GM21423 (cell line): ENCODE measurements around the gene DLG2.
"Not testable (repeated sequence)": the region's sequence is repeated elsewhere in the genome, so short reads cannot be mapped to it uniquely, and the experiment has no call there.

Experiments
- ATAC-seq: cut with Tn5 transposase; IDR thresholded peaks from one replicate; pipeline ENCODE4 v1.9.1; 2021; ENCODE audit warnings: mild to moderate bottlenecking, moderate library complexity; ENCODE audit not compliant: unreplicated experiment

DLG2 gene

DNA sequence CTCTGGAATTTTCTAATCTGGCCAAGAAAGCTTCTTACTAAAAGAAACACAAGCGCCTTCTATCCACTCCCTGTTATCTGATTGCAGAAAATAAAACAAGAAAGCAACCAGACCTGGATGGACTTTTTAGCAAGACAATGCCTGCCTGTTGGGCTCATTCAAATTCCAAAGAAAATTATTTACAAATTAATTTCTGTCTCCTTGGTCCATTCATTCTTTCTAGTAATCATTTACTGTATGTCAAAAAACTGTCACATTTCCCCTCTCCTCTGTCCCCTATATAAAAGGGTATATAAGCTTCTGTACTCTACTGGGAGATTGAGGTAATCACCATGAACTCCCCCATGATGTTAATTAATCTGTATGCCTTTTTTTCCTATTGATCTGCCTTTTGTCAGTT, 279.9 kb downstream of the DLG2 start:
- no peak for ATAC-seq

DNA sequence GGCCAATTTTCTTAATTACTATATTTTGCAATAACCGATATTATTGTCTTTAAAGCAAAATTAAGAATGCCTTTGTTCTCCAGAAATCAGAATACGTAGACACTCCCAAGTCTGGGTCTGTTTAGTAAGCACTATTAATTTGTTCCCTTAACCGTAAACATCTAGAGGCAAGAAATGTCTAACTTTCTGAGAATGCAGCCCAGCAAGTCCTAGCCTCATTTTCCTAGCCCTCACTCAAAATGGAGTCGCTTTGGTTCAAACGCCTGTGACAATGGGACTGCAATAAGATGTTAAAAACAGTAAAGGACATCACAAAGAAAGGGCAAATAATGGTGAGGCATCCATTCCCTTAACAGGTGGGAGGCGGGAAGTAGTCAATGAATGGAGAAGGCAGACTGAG, 280.7 kb downstream of the DLG2 start:
- ATAC-seq: no peak

DNA sequence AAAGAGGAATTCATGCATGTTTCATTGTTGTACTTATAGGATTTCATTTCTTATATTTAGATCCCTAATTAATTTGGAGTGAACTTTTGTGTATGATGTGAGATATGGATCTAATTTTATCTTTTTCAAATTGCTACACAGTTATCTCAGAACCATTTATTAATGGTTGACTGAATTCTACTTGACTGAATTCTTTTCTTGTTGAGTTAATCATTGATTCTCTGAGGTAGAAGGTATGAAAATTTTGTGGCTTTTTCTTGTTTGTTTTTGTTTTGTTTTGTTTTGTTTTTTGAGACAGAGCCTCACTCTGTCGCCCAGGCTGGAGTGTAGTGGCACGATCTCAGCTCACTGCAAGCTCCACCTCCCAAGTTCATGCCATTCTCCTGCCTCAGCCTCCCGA, 286.3 kb downstream of the DLG2 start:
- ATAC-seq: not testable (repeated sequence)

DNA sequence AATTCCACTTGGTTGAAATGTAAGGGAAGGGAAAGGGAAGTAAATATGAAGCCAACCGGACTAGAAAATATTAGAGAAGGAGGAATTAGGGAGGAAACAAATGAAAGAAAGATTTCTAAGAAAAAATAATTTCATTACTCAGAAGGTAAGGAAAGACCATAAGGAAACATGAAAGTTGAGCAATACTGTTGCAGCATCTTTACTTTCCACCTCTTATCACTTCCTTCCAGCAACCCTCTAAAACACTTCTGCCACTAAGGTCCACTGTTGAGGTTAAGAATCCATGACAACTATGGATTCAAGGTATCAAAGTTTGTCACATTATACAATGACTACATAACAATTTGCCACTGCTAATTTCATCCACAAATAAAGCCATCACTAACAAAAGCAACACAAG, 308.6 kb downstream of the DLG2 start:
- no peak for ATAC-seq

DNA sequence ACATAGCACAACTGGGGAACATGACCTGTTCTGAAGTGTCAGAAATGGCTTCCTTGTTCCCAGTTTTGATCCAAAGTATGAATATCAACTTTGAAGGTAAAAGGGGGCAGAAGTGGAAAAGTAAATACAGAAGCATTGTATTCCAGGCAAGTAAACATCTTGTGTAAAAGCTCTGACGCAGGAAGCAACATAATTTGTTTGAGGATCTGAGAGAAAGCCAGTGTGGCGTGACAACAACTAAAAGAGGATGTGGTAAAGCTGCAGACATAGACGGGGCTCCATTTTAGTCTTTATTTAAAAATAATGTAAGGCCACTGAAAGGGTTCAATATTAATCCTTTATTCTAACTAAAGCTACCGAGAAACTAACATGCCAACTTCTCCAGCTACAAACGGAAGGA, 310.2 kb downstream of the DLG2 start:
- ATAC-seq: peak; percentile 99

DNA sequence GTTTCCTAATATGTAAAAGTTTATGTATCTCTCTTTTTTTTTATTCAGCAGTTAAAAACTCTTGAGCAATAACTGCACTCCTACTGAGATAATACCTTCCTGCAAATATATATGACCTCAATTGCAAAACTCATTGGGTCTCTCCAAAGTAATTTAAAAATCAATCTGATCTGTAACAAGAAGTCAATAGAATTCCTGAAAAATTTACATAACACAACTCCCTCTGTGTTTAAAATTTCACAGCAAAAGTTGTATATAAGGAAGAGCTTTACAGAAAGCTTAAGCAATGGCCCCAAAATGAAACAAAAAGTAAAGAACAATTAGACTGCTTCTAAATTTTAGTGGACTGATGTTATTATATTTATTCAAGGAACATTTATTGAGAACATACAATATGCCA, 313.4 kb downstream of the DLG2 start:
- no peak for ATAC-seq

DNA sequence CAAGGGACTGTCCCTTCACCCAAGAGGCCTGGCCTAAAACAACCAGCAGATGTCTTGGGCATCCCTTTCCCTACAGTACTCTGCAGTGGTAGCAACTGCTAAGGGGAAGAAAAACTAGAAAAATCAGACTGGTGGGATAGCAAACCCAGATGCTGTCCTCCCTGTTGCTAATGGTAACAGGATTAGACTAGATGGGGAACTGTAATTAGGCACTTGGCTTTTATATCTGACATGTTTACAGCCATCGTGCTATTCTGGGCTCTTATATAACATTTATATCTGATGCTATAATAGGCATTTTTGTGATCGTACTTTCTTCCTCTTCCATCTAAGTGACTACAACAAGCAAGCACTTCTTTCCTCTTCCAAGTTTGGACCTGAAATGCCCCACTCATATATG, 316.7 kb downstream of the DLG2 start:
- no peak for ATAC-seq

DNA sequence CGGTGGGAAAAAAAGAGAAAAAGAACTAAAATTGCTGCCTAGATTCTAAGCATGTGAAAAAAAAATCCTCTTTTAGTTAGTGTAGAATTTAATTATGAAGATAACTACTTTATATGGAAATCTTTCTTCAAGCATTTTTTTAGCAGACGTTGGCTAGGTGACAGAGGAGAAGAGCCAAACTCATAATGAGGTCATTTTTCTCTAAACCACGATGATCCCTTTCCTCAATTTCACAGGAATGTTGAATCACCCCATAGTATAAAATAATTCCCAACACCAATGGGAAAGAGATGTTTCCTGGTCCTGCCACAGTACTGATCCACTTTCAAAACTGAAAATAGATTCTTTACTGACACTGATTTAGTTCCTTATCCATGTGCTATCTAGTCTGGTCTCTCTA, 319.8 kb downstream of the DLG2 start:
- no peak for ATAC-seq

DNA sequence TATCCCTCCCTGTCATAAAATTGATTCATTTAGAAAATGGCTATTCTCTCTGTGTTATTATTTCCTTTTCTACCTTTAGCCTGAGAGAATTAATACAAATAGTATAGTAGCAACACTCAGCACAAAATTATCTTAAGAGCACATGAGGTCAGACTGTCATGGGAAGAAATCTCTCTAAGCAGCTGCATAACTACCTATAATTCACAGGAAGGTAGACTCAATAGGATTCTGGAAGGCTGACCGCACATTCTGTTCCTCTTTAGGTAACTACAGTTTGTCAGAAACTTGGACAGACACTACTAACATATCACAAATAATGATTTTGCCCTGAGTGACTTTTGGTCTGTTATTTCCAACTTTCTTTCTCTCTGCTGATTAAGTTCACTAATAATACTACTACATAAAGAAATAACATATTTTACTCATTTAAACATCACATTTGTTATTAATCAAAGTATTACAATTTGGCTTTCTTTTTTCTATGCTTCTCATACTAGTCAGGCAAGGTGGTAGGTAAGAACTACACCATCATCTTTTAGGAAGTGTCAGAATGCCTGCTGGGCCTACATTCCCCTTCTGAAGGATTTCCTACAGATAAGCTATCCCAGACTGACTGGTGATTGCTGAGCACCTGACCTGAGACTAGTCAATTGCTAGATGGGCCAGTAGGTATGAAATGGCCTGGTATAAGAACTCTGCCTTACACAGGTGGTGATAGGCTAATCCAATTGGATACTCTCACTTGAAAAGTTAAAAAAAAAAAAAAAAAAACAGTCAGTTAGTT, 325.1 kb downstream of the DLG2 start:
- no peak for ATAC-seq

DNA sequence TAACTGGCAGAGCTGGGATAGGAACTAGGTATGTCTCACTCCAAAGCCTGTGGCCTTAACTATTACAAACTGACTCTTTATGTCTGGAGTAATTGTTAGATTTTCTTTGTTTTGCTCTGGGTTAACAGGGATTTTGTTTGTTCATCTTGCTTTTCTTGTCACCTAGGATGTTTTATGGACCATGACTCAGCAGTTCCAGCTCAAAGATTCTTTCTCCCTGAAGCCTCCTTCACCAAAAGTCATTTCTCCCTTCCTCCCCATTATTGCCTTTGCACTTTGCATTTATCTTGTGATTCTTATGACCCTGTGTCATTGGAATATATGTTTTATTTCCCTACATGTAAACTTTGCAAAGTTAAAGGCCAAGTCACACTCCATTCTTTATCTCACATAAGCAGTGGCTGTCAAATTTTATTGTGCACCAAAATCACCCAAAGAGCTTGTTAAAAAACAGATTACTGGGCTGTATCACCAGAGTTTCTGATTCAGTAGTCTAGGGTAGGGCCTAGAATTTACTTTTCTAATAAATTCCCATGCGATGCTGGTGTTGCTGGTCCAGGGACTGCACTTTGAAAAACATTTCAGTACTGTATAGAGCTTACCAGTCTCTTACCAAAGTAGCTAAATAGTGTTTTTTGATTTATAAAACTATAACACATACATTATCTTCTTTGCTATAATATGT, 327.7 kb downstream of the DLG2 start:
- no peak for ATAC-seq

DNA sequence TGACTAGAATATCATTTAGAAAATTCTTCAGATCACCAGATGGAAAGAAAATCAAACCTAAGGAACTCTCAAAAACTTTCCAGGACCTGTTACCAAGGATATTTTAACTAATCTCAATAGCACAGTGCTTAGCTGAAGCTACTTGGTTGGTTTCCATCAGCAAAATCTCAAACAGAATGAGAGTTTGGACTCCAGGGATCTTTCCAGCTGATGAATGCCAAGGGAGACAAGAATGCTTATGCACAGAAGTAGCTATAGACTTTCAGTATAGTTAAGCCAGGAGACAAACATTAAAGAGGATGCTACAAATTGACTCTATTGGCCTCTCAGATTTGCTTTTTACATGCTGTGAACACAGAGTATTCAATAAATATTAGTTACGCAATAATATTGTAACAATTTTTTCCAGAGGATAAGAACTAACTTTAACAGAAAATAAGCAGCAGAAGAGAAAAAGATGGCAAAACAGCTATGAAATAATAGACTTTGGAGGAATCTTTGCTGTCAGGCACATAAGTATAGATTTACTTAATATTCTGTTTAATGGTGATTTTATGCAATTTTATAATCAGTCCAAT, 331.4 kb downstream of the DLG2 start:
- no peak for ATAC-seq

DNA sequence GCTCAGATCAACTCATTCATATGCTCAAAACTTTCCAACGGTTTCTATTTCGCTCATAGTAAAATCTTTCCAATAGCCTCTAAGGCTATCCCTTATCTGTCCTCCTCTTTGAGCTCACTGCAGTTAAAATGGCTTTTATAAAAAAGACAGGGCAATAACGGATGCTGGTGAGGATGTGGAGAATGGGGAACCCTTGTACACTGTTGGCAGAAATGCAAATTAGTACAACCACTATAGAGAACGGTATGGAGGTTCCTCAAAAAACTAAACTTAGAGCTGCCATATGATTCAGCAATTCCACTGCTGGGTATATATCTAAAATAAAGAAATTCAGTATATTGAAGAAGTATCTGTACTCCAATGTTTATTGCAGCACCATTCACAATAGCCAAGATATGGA, 345.6 kb downstream of the DLG2 start:
- ATAC-seq: no peak

DNA sequence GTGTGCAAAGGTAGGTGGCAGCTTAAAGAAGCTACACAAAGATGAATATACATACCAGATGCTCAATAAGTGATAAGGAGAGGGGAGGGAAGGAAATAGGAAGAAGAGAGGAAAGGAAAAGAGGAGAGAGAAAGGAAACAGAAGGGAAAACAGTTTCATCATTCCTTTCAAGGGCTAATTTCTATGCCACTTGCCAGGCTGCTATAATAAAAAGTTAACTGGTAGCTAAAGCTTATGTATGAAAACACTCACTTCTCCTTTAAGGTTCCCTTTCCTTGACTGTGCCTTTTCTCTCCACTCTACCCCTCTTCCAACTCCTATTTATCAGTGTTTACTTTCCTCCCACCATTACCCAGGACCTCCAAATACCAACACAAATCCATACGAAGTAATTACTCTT, 347.9 kb downstream of the DLG2 start:
- no peak for ATAC-seq

DNA sequence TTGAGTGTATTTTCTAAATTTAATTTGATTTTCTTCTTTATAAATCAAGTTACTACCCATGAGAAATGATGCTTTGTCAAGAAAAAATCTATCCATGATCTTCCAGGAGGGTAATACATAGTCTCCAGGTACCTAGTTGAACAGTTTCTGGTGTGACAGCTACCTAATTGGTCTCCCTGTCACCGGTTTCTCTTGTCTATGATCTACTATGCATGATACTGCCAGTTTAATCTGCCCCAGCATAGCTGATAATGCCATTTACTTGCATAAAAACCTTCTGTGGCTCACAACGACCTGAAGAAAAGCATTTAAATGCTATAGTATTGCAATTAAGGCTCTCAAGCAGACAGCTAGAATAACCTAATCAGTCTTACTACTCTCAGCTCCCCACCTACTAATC, 349.5 kb downstream of the DLG2 start:
- no peak for ATAC-seq

DNA sequence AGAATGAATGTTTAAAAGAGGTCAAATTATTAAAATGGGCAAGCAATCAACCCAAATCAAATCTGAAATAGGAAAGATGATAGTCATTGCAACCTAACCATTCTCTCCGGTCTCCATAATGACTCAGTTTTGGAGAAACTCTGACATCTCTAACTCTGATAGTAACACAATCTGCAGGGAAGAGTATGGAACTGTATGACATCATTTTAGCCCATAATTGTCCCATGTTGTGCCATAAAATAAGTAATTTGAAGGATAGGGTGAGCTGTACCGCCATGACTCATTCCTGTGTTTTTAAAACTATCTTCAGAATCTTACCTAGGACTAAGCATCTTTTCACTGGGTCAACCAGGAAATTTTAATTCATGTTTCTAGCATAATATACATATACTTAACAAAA, 350.8 kb downstream of the DLG2 start:
- no peak for ATAC-seq

DNA sequence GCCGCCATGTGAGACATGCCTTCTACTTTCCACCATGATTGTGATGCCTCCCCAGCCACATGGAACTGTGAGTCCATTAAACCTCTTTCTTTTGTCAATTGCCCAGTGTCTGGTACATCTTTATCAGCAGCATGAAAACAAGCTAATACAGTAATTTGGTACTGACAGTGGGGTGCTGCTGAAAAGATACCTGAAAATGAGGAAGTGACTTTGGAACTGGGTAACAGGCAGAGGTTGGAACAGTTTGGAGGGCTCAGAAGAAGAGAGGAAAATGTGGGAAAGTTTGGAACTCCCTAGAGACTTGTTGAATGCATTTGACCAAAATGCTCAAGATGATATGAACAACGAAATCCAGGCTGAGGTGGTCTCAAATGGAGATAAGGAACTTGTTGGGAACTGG, 356.8 kb downstream of the DLG2 start:
- not testable (repeated sequence) for ATAC-seq

DNA sequence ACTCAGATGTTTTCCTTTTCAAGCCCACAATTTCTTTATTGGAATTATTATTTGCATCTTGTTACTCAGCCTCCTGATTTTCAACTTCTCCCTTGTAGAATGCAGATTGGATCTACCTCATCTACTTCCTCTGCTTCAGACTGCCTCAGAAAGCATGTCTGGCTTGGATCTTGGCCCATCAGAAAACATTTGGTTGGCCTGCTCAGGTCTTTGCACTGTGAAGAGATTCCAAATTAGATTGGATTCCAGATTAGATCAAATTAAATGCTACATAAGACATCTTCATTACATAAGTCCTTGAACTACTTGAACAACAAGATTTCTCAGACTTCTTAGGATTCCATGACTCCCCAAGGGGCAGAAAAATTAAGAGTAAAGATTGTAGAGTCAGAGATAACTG, 358.0 kb downstream of the DLG2 start:
- ATAC-seq: no peak

DNA sequence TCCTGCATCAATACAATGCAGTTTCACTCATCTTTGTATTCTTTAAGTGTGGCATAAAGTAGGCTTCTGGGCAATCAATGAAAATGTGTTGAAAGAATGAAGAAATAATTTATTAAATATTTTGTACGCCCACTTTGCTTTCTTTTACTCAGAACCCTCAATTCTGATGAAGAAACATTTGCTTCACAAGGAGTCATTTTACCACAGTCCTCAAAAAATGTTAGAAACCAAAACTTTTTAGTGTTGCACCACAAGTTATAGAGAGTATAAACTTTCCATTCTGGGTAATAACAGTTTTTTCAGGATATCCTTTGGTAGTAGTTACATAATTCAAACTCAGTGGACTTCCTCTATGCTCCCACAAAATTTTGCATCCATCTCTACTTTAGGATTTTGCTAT, 360.5 kb downstream of the DLG2 start:
- no peak for ATAC-seq

DNA sequence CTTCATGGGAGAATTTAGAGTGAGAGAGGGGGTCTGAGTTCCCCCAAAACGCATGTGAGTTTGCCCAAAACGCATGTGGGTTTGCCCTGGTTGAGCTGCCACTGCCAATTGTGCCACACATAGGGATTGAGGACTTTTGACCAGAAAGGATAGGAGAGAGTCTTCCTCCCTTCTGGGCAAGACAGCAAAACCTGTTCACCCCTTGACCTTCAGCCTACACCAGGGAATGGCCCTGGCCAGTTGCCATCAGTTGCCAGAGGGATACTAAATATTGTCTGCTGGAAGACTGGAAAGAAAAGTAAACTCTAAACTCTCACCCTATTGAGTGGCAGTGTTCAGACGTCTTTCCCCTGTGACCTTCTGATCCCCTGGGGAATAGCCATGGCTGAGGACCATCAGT, 363.8 kb downstream of the DLG2 start:
- no peak for ATAC-seq

DNA sequence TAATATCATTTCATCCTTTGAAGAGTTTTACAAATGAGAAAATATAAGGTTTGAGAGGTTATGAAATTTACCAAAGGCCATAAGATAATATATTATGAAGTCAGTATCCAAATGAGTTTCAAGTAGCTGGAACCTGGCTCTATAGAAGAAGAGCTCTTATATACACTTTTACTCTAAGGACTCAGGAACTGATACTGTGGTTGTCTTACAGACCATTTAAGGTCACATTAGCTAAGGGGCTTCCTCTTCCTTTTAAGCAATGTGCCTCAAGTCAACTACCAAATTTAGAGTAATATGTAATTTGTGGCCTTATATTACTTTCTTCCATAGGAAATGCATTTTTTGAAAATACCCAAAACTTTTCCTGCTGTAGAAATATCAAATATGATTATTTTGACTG, 369.3 kb downstream of the DLG2 start:
- ATAC-seq: no peak

DNA sequence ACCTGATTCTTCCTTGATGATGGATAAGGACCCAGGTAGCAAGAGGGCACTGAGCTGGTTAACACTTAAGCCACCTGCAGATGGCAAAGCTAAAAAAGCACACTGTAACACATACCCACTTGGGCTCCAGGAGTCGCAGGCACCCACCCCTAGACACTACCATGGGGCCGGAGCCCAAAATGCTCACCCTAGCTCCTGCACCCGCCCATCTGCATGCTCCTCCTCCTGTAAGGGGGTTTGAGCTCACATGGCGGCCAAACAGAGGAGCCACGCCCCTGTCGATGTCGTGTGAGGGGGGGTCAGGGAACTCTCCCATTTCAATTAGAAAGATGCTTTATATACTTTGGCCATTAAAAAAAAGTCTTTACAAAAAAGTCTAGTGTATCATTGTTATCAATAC, 370.7 kb downstream of the DLG2 start:
- no peak for ATAC-seq

DNA sequence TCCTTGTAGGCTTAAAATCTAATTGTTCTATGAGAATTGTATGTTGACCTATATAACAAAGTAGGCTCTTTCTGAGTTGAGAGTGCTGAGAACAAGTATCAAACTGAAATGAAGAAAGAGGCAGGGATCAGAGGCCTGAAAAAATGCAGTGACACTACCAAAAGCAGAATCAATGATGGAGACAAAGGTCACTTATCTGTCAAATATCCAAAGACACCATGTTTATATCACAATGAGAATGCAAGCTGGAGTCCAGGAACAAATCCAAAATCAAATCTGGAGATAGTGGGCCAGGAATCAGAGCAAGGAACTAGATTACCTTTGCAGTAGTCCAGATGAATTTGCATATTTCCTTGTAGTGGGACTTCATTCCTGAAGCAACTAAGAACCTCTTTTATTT, 377.7 kb downstream of the DLG2 start:
- ATAC-seq: no peak
